Retinal pigment epithelial cell (primary cell): ENCODE data around the gene CKAP4.

ENCODE experiments used
- DNase-seq: peaks from one replicate; pipeline ENCODE4 v3.0.0-alpha.2; 2010; ENCODE audit warnings: low read depth
- H3K4me3 ChIP-seq: 2 replicates; pipeline ENCODE4 v1.5.1; 2011; ENCODE audit warnings: mild to moderate bottlenecking, low read length, control low read depth, moderate library complexity
- CTCF ChIP-seq: conservative IDR thresholded peaks from 2 replicates; pipeline ENCODE4 v1.5.1; 2011; ENCODE audit warnings: low read depth, low read length, control low read depth, inconsistent platforms

CKAP4 gene

GRCh38 chr12:106223485-106224354 is 24.1 kb downstream of the CKAP4 start:
- TF ChIP-seq CTCF, result peak; percentile 97
- no peak for DNase-seq

GRCh38 chr12:106220536-106220935 is 27.3 kb downstream of the CKAP4 start:
- H3K4me3 ChIP-seq, result no peak overlapping the region
- DNase-seq, result no peak
- TF ChIP-seq CTCF, result no peak

More at GRCh38 chr12:106223485-106224354, 24.1 kb downstream of the CKAP4 start:
- no peak overlapping the region for H3K4me3 ChIP-seq

DNA sequence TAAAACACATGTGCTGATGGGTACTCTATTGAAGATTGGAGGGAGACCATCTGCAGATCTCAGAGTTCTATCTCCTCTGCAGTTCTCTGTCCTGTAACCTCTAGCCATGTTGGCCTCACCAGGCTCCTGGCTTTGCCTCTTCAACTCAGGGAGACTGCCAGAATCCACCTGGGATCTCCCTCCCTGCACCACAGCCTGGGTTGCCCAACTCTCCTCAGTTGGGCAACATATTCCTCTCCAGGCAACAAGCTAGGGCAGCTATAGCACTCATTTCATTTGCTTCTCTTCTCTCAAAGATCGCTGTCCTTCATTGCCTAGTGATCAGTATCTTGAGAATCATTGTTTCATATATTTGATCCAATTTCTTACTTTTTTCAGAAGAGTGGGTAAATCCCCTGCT is 28.8 kb downstream of the CKAP4 start:
- TF ChIP-seq CTCF, result no peak
- no peak for DNase-seq
- H3K4me3 ChIP-seq, result no peak overlapping the region

GRCh38 chr12:106217706-106218105 is 30.1 kb downstream of the CKAP4 start:
- no peak for TF ChIP-seq CTCF
- no peak for DNase-seq
- H3K4me3 ChIP-seq, result no peak overlapping the region

GRCh38 chr12:106214571-106214970 is 33.2 kb downstream of the CKAP4 start:
- H3K4me3 ChIP-seq, result no peak overlapping the region
- no peak for DNase-seq
- TF ChIP-seq CTCF, result no peak

- no peak for DNase-seq
- TF ChIP-seq CTCF, result no peak
- no peak overlapping the region for H3K4me3 ChIP-seq
These were observed 34.2 kb downstream of the CKAP4 start for GRCh38 chr12:106213662-106214061.

DNA sequence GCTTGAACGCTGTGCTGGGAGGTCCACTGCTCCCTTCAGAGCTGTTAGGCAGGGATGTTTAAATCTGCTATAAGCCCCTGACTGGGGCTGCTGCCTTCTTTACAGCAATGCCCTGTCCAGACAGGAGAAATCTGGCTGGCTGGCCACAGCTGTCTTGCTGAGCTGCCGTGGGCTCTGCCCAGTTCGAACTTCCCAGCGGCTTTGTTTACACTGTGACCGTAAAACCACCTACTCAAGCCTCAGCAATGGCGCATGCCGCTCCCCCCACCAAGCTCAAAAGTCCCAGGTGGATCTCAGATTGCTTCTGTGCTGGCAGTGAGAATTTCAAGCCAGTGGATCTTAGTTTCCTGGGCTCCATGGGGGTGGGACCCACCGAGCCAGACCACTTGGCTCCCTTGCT is 35.8 kb downstream of the CKAP4 start:
- DNase-seq, result no peak
- H3K4me3 ChIP-seq, result no peak overlapping the region
- no peak for TF ChIP-seq CTCF
